Kidney (tissue), 14 donors: ENCODE results near the gene ZSCAN22. TPM values are rescaled to one million over a fixed set of nuclear protein-coding genes. Genes with fewer than 3 reads are reported as not detected.

Experiments used
- DNase-seq, 5 donors: peaks; one replicate each; pipeline ENCODE4 v3.0.0-alpha.2; 2013 to 2020
- FAIRE-seq: peaks from 2 replicates; lab custom pipeline; 2012; peaks lifted over from hg19 to GRCh38; lab: Jason Lieb, UNC
- H3K27ac ChIP-seq, 2 donors: one replicate each; pipeline ENCODE4 v1.7.0; 2013; ENCODE audit warnings: low read depth in 2 of 2, low read length in 2 of 2, inconsistent platforms in 1 of 2
- H3K27me3 ChIP-seq: one replicate; pipeline ENCODE4 v1.7.1; 2013; ENCODE audit warnings: low read length, inconsistent platforms; ENCODE audit not compliant: control insufficient read depth, insufficient read depth
- H3K36me3 ChIP-seq, 3 donors: one replicate each; pipeline versions ENCODE4 v1.7.0 to v1.7.1; 2013; ENCODE audit warnings: low read length in 3 of 3, control low read depth in 1 of 3, inconsistent platforms in 1 of 3; ENCODE audit not compliant: insufficient read depth in 3 of 3, control insufficient read depth in 2 of 3
- H3K4me1 ChIP-seq, 3 donors: one replicate each; pipeline versions ENCODE4 v1.7.0 to v1.7.1; 2013; ENCODE audit warnings: low read length in 3 of 3, inconsistent platforms in 1 of 3, low read depth in 1 of 3; ENCODE audit not compliant: control insufficient read depth in 2 of 3, insufficient read depth in 2 of 3
- H3K4me3 ChIP-seq, 3 donors: one replicate each; pipeline versions ENCODE4 v1.7.0 to v1.8.1; 2013; ENCODE audit warnings: low read length in 3 of 3, control low read depth in 1 of 3, inconsistent platforms in 1 of 3
- H3K9ac ChIP-seq, 3 donors: one replicate each; pipeline versions ENCODE4 v1.7.0 to v1.7.1; 2013; ENCODE audit warnings: low read length in 3 of 3, control low read depth in 1 of 3, inconsistent platforms in 1 of 3
- H3K9me3 ChIP-seq, 3 donors: one replicate each; pipeline versions ENCODE4 v1.7.0 to v1.7.1; 2013; ENCODE audit warnings: low read length in 3 of 3, control low read depth in 1 of 3, inconsistent platforms in 1 of 3; ENCODE audit not compliant: control insufficient read depth in 2 of 3, insufficient read depth in 1 of 3
- intact Hi-C: fragments of 100-400 bp; cut with DNase I; formaldehyde crosslinking; loops from one replicate; pipeline ENCODE4 v1.11.1; 2022
- polyA plus RNA-seq: library from polyadenylated mRNA; stranded (reverse); fragments of 350-450 nt; fragmentation: Illumina TruSeq; extraction: RNeasy Lipid Tissue Mini Kit (QIAGEN cat#74804); gene quantifications from one replicate; pipeline ENCODE4 v1.2.3, GENCODE V29; 2014; ENCODE audit warnings: low read depth, low replicate concordance; ENCODE audit not compliant: insufficient read depth
- total RNA-seq: library from RNA; stranded (reverse); fragmentation: NEBNext Ultra II Directional; extraction: Animal tissue kit (Norgen Biotek cat#: 25700); gene quantifications from one replicate; pipeline ENCODE4 v1.2.1, GENCODE V29; 2021
- TF ChIP-seq, protein P1 (sequence below): IDR thresholded peaks from 3 replicates; pipeline ENCODE4 v1.5.1; 2012; ENCODE audit warnings: mild to moderate bottlenecking, moderate library complexity, borderline replicate concordance; ENCODE audit not compliant: insufficient read depth; ENCODE audit errors: extremely low read depth
- donor health status: control.
- donor health status: control.
- donor health status: control.
- donor health status: control.
- donor health status: control.
- donor health status: DM: yes; HTN: yes; CAD: no.
- donor health status: Normal renal cell carcinoma (clear cell type).

Gene ZSCAN22
- total and polyA plus RNA-seq, 2 donors from 2014 or later: 1.1 to 3.3 TPM

DNA sequence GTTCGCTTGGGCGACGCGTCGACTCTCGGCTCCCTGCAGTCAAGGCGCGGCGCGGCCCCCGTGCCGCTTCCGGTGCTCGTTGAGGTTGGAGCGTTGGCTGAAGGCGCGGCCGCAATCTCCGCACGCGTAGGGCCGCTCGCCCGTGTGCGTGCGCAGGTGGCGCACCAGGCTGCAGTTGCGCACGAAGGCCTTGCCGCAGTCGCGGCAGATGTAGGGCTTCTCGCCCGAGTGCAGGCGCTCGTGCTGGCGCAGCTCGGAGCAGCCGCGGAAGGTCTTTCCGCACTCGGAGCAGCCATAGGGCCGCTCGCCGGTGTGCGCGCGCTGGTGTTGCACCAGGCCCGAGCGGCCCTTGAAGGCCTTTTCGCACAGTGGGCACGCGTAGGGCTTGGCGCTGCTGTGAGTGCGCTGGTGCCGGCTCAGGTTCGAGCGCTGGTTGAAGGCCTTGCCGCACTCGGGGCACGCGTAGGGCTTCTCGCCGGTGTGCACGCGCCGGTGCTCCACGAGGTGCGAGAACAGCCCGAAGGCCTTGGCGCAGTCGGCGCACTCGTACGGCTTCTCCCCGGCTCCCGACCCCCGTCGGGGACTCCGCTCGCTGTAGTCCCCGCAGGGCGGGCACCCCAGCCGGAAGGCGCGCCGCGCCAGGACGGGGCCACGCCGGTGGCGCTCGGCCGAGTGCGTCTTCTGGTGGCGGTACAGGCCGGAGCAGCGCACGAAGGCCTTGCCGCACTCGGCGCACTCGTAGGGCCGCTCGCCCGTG, 41.1 kb downstream of the ZSCAN22 start:
- Histone ChIP-seq H3K9ac (no peak overlapping the region), H3K27ac (no peak overlapping the region), H3K36me3 (no peaks in the 10 kb centered on the region), H3K27me3 (no peaks in the 10 kb centered on the region), H3K4me3 (no peak overlapping the region), H3K9me3 (no peaks in the 10 kb centered on the region), H3K4me1 (no peaks in the 10 kb centered on the region)
- FAIRE-seq (no peak), DNase-seq (no peak)
- TF ChIP-seq, protein P1, sequence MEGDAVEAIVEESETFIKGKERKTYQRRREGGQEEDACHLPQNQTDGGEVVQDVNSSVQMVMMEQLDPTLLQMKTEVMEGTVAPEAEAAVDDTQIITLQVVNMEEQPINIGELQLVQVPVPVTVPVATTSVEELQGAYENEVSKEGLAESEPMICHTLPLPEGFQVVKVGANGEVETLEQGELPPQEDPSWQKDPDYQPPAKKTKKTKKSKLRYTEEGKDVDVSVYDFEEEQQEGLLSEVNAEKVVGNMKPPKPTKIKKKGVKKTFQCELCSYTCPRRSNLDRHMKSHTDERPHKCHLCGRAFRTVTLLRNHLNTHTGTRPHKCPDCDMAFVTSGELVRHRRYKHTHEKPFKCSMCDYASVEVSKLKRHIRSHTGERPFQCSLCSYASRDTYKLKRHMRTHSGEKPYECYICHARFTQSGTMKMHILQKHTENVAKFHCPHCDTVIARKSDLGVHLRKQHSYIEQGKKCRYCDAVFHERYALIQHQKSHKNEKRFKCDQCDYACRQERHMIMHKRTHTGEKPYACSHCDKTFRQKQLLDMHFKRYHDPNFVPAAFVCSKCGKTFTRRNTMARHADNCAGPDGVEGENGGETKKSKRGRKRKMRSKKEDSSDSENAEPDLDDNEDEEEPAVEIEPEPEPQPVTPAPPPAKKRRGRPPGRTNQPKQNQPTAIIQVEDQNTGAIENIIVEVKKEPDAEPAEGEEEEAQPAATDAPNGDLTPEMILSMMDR: no peak
- intact Hi-C loops: no loop called here

DNA sequence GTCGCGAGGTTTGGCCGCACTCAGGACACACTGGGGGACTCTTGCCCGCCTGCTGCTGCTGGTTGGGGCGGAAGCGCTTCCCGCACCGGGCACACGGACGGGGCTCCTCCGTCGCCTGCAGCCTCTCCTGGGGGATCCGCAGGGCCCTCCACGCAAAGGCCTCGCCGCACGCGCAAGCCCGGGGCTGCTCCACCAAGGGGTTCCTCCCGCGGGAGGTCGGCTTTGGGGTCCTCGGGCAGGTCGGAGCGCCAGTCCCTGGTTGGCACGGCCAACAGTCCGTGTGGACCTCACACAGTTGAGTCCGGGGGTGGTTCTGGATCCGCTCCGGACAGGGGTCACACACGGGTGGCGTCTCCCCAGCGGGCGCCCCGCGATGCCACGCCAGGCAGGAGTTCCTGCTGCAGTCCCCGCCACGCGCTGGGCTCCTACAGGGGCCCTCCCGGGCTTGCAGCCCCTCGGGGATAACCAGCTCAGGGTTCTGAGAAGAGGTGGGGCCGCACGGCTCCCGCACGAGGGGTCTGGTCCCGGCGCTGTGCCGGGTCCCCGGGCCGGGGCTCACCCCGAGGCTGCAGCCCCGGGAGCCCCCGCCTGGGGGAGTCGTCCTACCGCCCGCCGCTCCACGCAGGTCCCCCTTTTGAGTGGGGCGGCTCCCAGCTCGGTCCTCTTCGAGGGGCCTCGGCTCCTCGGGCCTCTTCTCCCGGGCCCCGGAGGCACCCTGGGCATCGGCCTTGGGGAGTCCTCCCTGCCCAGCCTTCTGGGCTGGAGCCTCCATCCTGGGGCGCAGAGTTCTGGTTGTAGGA, 42.0 kb downstream of the ZSCAN22 start:
- H3K27ac ChIP-seq: no peak overlapping the region
- no peak for DNase-seq
- no peak for FAIRE-seq
- intact Hi-C loops: no loop called here
- TF ChIP-seq, protein P1: no peak
- H3K9ac ChIP-seq: no peak overlapping the region
- H3K27me3 ChIP-seq: no peaks in the 10 kb centered on the region
- H3K9me3 ChIP-seq: no peaks in the 10 kb centered on the region
- no peaks in the 10 kb centered on the region for H3K4me1 ChIP-seq
- H3K36me3 ChIP-seq: no peaks in the 10 kb centered on the region
- no peak overlapping the region for H3K4me3 ChIP-seq

DNA sequence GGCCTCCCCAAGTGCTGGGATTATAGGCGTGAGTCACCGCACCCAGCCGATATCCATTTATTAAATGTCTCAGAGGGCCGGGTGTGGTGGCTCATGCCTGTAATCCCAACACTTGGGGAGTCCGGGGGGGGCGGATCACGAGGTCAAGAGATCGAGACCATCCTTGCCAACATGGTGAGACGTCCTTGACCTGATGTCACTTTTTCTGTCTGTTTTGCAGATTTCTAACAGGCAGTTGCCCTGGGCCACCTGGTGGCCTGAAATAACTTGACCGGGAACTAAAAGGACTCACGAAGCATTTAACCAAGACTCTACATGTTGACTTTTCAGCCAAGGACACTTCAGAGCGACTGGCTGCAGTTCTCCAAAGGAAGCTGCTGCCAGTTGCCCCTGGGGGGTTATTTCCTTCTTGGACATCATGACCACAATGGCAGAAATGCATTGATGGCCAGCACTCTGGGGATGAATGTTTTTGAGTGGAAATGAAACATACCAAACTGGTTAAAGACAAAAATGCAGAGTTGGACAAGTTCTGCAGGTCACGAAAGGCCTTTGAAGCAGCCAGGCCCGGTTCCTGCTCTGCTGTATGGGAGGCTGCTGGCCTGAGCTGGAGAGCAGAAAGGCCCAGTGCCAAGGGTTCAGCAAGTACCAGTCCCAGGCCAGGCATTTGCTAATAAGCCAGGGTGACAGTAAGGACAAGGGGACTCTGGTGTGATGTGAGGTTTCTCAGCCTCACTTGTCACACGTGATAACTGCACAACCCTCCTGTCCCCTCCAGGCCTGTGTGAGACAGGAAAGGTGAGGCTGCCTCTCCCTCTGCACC, 45.7 kb downstream of the ZSCAN22 start:
- intact Hi-C loops: no loop called here
- FAIRE-seq: no peak

More for the DNA sequence above, 45.7 kb downstream of the ZSCAN22 start:
- Histone ChIP-seq H3K27ac (no peak overlapping the region), H3K4me3 (no peak overlapping the region), H3K9me3 (no peaks in the 10 kb centered on the region), H3K36me3 (no peaks in the 10 kb centered on the region), H3K27me3 (no peaks in the 10 kb centered on the region), H3K9ac (no peak overlapping the region), H3K4me1 (no peaks in the 10 kb centered on the region)
- TF ChIP-seq, protein P1: no peak
- DNase-seq: no peak
